ENCODE results near the gene GASK1A. TPM values are rescaled to one million over a fixed set of nuclear protein-coding genes. Genes with fewer than 3 reads are reported as not detected.

The GASK1A gene
- total and polyA plus RNA-seq, 10 donors, result 0.43 to 4.0 (median 1.8) TPM

- TF ChIP-seq POLR2A (IDR thresholded peaks at IDR 0.05) (no peak), POLR2AphosphoS5 (IDR thresholded peaks at IDR 0.05) (no peak)
- TF ChIP-seq, protein P1, sequence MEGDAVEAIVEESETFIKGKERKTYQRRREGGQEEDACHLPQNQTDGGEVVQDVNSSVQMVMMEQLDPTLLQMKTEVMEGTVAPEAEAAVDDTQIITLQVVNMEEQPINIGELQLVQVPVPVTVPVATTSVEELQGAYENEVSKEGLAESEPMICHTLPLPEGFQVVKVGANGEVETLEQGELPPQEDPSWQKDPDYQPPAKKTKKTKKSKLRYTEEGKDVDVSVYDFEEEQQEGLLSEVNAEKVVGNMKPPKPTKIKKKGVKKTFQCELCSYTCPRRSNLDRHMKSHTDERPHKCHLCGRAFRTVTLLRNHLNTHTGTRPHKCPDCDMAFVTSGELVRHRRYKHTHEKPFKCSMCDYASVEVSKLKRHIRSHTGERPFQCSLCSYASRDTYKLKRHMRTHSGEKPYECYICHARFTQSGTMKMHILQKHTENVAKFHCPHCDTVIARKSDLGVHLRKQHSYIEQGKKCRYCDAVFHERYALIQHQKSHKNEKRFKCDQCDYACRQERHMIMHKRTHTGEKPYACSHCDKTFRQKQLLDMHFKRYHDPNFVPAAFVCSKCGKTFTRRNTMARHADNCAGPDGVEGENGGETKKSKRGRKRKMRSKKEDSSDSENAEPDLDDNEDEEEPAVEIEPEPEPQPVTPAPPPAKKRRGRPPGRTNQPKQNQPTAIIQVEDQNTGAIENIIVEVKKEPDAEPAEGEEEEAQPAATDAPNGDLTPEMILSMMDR (IDR thresholded peaks at IDR 0.05 in 8 of 11, conservative IDR thresholded peaks at IDR 0.05 in 3 of 11), result no peak
- Histone ChIP-seq H3K27me3 (replicated peaks in 1 of 7) (no peaks in the 10 kb centered on the region), H3K4me1 (peaks cover 5 to 34% (median 15%) of the 10 kb centered on the region in 6 donors), H3K9me3 (no peaks in the 10 kb centered on the region), H3K4me3 (peak overlapping the region; percentile 65 to 93 (median 79)), H3K36me3 (no peaks in the 10 kb centered on the region), H3K27ac (no peak overlapping the region)
- intact Hi-C loops (cut with DNase I; ENCODE audit: low total_unique reads), result no loop called here
- WGBS, 5 donors, result 54 to 85% (median 58%) methylated on average over 14 to 33 of the region's 33 CpGs
- DNase-seq, result peak; percentile 84
These were observed 125.8 kb downstream of the GASK1A start for GRCh38 chr3:43104660-43105595.

DNA sequence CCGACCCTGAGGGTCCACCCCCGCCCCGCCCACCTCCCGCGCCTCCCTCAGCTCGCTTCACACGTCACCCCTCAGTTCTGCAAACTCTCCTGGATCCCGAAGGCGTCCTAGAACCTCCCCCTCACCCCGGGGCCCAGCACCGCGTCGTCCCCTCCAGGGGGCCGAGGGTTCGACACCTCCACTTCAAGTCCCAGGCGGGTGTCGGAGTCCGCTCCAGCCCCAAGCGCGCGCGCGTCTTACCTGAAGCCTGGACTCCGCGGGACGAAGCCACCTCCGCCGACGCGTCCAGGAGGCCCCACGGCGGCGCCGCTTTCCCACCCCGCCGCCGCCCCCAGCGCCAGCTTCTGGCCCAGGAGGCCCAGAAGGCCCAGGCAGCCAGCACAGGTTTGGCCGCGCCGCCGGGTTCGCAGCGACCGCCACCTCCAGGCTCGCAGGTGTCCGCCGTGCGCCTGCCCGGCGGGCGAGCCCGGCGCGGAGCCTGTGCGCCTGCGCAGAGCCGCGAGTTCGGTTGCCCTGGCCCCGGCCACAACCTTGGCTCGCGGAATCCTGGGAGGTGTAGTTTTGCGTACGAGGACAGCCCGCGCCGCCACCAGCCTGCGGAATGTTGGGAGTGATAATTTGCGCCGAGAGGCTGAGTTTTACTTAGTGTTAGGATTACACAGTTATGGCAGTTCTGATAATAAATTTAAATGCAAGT is 126.6 kb downstream of the GASK1A start, which contains the start of gene POMGNT2:
POMGNT2 (minus strand) TSS at position 484 of the 697 bp plus-strand sequence. CDS start 24,648 bp downstream, outside the sequence.
- Histone ChIP-seq H3K9me3 (no peaks in the 10 kb centered on the region), H3K27ac (peak within 1 kb of the TSS in 7 of 8 donors; percentile 5 to 72 (median 60)), H3K4me3 (peak within 1 kb of the TSS; percentile 65 to 93 (median 79)), H3K36me3 (no peaks in the 10 kb centered on the region), H3K27me3 (replicated peaks in 1 of 7) (no peaks in the 10 kb centered on the region), H3K4me1 (peaks cover 5 to 34% (median 15%) of the 10 kb centered on the region in 6 donors)
- 0 to 1% (median 0%) methylated on average over 46 to 71 of the region's 71 CpGs for WGBS, 5 donors
- peak; percentile 97 for DNase-seq
- TF ChIP-seq POLR2AphosphoS5 (IDR thresholded peaks at IDR 0.05) (peak; percentile 53 to 76 (median 62)), POLR2A (IDR thresholded peaks at IDR 0.05) (no peak)
- TF ChIP-seq, protein P1 (IDR thresholded peaks at IDR 0.05 in 8 of 11, conservative IDR thresholded peaks at IDR 0.05 in 3 of 11), result peak in 3 of 11 experiments; percentile 11 to 28 (median 21)
- intact Hi-C loops (cut with DNase I; ENCODE audit: low total_unique reads), result no loop called here

DNA sequence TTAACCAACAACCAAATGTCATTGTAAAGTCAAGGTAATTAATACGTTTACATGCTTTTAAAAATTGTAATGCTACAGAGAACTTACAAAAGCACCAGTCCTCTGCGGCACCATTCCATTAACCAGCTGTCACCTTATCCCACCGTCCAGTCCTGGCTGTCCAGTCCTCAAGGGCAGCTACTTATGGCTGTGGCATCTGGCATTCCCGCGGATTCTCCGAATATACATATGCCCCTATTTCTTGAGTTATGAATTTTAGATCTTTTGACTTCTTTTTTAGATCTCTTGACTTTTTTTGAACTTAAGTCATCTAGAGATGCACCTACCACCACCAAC is 127.2 kb downstream of the GASK1A start:
- intact Hi-C loops (cut with DNase I; ENCODE audit: low total_unique reads), result no loop called here
- peak overlapping the region; percentile 65 to 93 (median 79) for H3K4me3 ChIP-seq

More for the DNA sequence above, 127.2 kb downstream of the GASK1A start:
- whole genome bisulfite sequencing, 5 donors, result 11 to 19% (median 16%) methylated on average over 6 of the region's 6 CpGs
- Histone ChIP-seq H3K36me3 (no peaks in the 10 kb centered on the region), H3K9me3 (no peaks in the 10 kb centered on the region), H3K4me1 (peaks cover 5 to 34% (median 15%) of the 10 kb centered on the region in 6 donors), H3K27me3 (replicated peaks in 1 of 7) (no peaks in the 10 kb centered on the region), H3K27ac (peak overlapping the region in 3 of 8 donors; percentile 5 to 72 (median 71))
- TF ChIP-seq POLR2AphosphoS5 (IDR thresholded peaks at IDR 0.05) (no peak), POLR2A (IDR thresholded peaks at IDR 0.05) (no peak)
- TF ChIP-seq, protein P1 (IDR thresholded peaks at IDR 0.05 in 8 of 11, conservative IDR thresholded peaks at IDR 0.05 in 3 of 11), result no peak
- DNase-seq, result no peak

Other genes starting within 250 kb of the GASK1A start
- 1 to 10 TPM in 6 of 7 donors, under 1 TPM in 1; 0.70 to 3.7 (median 1.4) TPM for gene CCDC13, start 206.1 kb upstream of the GASK1A start, total RNA-seq
- gene CCDC13, start 206.1 kb upstream of the GASK1A start, polyA plus RNA-seq, result under 1 TPM; 0.51 to 0.93 (median 0.70) TPM
- 10 to 100 TPM; 48.5 to 89.0 (median 58.8) TPM for gene HIGD1A, start 174.8 kb upstream of the GASK1A start, total RNA-seq
- gene HIGD1A, start 174.8 kb upstream of the GASK1A start, polyA plus RNA-seq, result 10 to 100 TPM; 39.4 to 86.6 (median 60.5) TPM
- gene ACKR2, start 169.9 kb upstream of the GASK1A start, total RNA-seq, result 1 to 10 TPM in 5 of 7 donors, under 1 TPM in 2; 0.52 to 4.4 (median 1.2) TPM
- gene ACKR2, start 169.9 kb upstream of the GASK1A start, polyA plus RNA-seq, result under 1 TPM; 0.17 to 0.42 (median 0.33) TPM
- not detected for gene CYP8B1, start 103.4 kb upstream of the GASK1A start, total RNA-seq
- under 1 TPM in 1 of 3 donors, not detected in 2; 0.02 TPM for gene CYP8B1, start 103.4 kb upstream of the GASK1A start, polyA plus RNA-seq
- 10 to 100 TPM in 1 of 7 donors, 1 to 10 TPM in 6; 2.9 to 10.4 (median 5.1) TPM for gene ZNF662, start 73.2 kb upstream of the GASK1A start, total RNA-seq
- 1 to 10 TPM; 1.0 to 2.8 (median 2.2) TPM for gene ZNF662, start 73.2 kb upstream of the GASK1A start, polyA plus RNA-seq
- gene POMGNT2, start 126.8 kb downstream of the GASK1A start, total RNA-seq, result 10 to 100 TPM in 3 of 7 donors, 1 to 10 TPM in 4; 4.5 to 13.6 (median 8.0) TPM
- 1 to 10 TPM; 2.3 to 3.6 (median 2.9) TPM for gene POMGNT2, start 126.8 kb downstream of the GASK1A start, polyA plus RNA-seq